Measurements from ENCODE around the gene M1AP. TPM values are rescaled to one million over a fixed set of nuclear protein-coding genes. Genes with fewer than 3 reads are reported as not detected.

M1AP gene
- polyA plus RNA-seq, 2 of the 4 experiments (the other 2 are of a cell fraction) = not detected

GRCh38 chr2:74695663-74696062, 47.5 kb upstream of the M1AP start:
- no peak for FAIRE-seq
- Histone ChIP-seq H3K4me2 (no peak overlapping the region), H3K9me3 (no peaks in the 10 kb centered on the region), H3K4me3 (no peak overlapping the region), H3K27ac (no peak overlapping the region), H3K4me1 (peaks cover 3% of the 10 kb centered on the region; the same call in 1 of the 3 replicates)
- no peak for TF ChIP-seq FOSL2 (IDR thresholded peaks at IDR 0.05)
- TF ChIP-seq FOSL2 (CRISPR knock-in tag; IDR thresholded peaks at IDR 0.05) = no peak
- no peak for ATAC-seq
- ChIA-PET POLR2A (interaction anchor here (0.7 kb wide), 1 partner anchor 670 kb away, joined by 3 read pairs; no protein-coding TSS in a partner anchor), CTCF (interaction anchor here (1.9 to 13.5 kb wide), 2 partner anchors 19 to 181 kb away, joined by 13 to 120 read pairs; no protein-coding TSS in a partner anchor)
- 34% methylated on average over 4 of the region's 4 CpGs for WGBS (ENCODE audit: missing lambda C conversion rate)
- DNase-seq (ENCODE audit: low read depth in 1 of 2, low spot score in 1 of 2) = no peak

- ChIA-PET CTCF (interaction anchor here (0.6 to 13.5 kb wide), 7 partner anchors 19 to 914 kb away, joined by 3 to 120 read pairs (median 3); no protein-coding TSS in a partner anchor), POLR2A (no interaction called here)
- FAIRE-seq (no peak), DNase-seq (ENCODE audit: low read depth in 1 of 2, low spot score in 1 of 2) (no peak), ATAC-seq (no peak)
- WGBS (ENCODE audit: missing lambda C conversion rate) = 69% methylated on average over 3 of the region's 3 CpGs
- H3K4me1 ChIP-seq = peaks cover 3% of the 10 kb centered on the region; the same call in 1 of the 3 replicates
- TF ChIP-seq FOSL2 (IDR thresholded peaks at IDR 0.05) (no peak), FOSL2 (CRISPR knock-in tag; IDR thresholded peaks at IDR 0.05) (no peak), BCL3 (IDR thresholded peaks at IDR 0.05) (no peak), RAD21 (conservative IDR thresholded peaks at IDR 0.05 in 1 of 2, IDR thresholded peaks at IDR 0.05 in 1 of 2) (no peak), PHF8 (IDR thresholded peaks at IDR 0.05; ENCODE audit: borderline replicate concordance, low read depth) (no peak), CHD2 (IDR thresholded peaks at IDR 0.05; ENCODE audit: low read length, partially characterized antibody) (no peak), EHF (CRISPR knock-in tag; IDR thresholded peaks at IDR 0.05) (no peak), KDM5A (IDR thresholded peaks at IDR 0.05) (no peak), NR3C1 (IDR thresholded peaks at IDR 0.05) (no peak), BHLHE40 (IDR thresholded peaks at IDR 0.05; ENCODE audit: low read depth, low read length) (no peak), ESRRA (IDR thresholded peaks at IDR 0.05; ENCODE audit: borderline replicate concordance, low read length) (no peak), TP53 (CRISPR knock-in tag; IDR thresholded peaks at IDR 0.05) (no peak), POLR2A (IDR thresholded peaks at IDR 0.05; ENCODE audit: low read length) (no peak), SMC3 (IDR thresholded peaks at IDR 0.05) (no peak), GATA3 (IDR thresholded peaks at IDR 0.05; ENCODE audit: borderline replicate concordance) (no peak), NFE2L2 (conservative IDR thresholded peaks at IDR 0.05; ENCODE audit: low read length) (no peak), HOXB13 (CRISPR knock-in tag; IDR thresholded peaks at IDR 0.05; ENCODE audit: low read depth) (no peak), EP300 (IDR thresholded peaks at IDR 0.05) (no peak), JUN (IDR thresholded peaks at IDR 0.05) (no peak), RNF2 (IDR thresholded peaks at IDR 0.05; ENCODE audit: borderline replicate concordance, low read depth) (no peak), USF2 (IDR thresholded peaks at IDR 0.05) (no peak)
- no peaks in the 10 kb centered on the region for H3K9me3 ChIP-seq
- no peak overlapping the region for H3K4me3 ChIP-seq
- H3K4me2 ChIP-seq = no peak overlapping the region
- H3K27ac ChIP-seq = no peak overlapping the region
Observed at GRCh38 chr2:74694281-74694680, 46.2 kb upstream of the M1AP start.

GRCh38 chr2:74693668-74694067, 45.5 kb upstream of the M1AP start:
- H3K27ac ChIP-seq = no peak overlapping the region
- CTCF ChIA-PET = interaction anchor here (1.2 to 13.5 kb wide), 2 partner anchors 143 to 183 kb away, joined by 3 to 120 read pairs; no protein-coding TSS in a partner anchor
- H3K4me3 ChIP-seq = no peak overlapping the region
- POLR2A ChIA-PET = no interaction called here
- WGBS (ENCODE audit: missing lambda C conversion rate) = 18% methylated on average over 1 of the region's 1 CpG
- FAIRE-seq = no peak
- H3K4me2 ChIP-seq = no peak overlapping the region
- no peak for DNase-seq (ENCODE audit: low read depth in 1 of 2, low spot score in 1 of 2)
- no peaks in the 10 kb centered on the region for H3K9me3 ChIP-seq
- ATAC-seq = no peak
- peaks cover 3% of the 10 kb centered on the region; the same call in 1 of the 3 replicates for H3K4me1 ChIP-seq
- TF ChIP-seq USF2 (IDR thresholded peaks at IDR 0.05) (no peak), BHLHE40 (IDR thresholded peaks at IDR 0.05; ENCODE audit: low read depth, low read length) (no peak), EHF (CRISPR knock-in tag; IDR thresholded peaks at IDR 0.05) (no peak), PBX3 (IDR thresholded peaks at IDR 0.05) (no peak), POLR2AphosphoS2 (conservative IDR thresholded peaks at IDR 0.05; ENCODE audit: low read length) (no peak), FOXS1 (CRISPR knock-in tag; IDR thresholded peaks at IDR 0.05) (no peak), REST (IDR thresholded peaks at IDR 0.05) (no peak), CTCF (IDR thresholded peaks at IDR 0.05) (no peak)
